ENCODE data around the gene EPAS1.

Gene EPAS1

DNA sequence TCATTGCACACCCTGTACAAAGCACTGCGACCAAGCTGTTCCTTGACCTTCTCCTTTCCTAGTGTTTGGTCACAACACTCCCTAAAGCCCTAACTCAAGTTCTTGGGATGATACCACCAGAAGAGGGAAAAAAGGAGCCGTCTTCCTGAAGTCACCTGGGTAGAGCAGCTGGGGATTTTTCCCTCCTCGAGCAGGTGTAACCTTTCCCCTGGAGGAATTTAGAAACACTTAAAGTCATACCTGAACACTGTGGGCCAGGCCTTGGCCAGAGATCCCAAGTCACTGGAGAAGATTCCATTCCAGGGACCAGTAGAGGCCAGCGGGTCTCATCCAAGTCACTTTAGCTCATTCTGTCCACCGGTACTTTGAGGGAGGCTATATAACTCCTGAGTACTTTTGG, 13.2 kb downstream of the EPAS1 start:
- no peak overlapping the region for H3K4me3 ChIP-seq (replicated peaks; ENCODE audit: insufficient read depth, low read length)
- no peak for DNase-seq (ENCODE audit: low read depth in 1 of 2, low spot score in 1 of 2)
- no peak for TF ChIP-seq GABPA (IDR thresholded peaks at IDR 0.05; ENCODE audit: low read depth)
- TF ChIP-seq, protein P1, sequence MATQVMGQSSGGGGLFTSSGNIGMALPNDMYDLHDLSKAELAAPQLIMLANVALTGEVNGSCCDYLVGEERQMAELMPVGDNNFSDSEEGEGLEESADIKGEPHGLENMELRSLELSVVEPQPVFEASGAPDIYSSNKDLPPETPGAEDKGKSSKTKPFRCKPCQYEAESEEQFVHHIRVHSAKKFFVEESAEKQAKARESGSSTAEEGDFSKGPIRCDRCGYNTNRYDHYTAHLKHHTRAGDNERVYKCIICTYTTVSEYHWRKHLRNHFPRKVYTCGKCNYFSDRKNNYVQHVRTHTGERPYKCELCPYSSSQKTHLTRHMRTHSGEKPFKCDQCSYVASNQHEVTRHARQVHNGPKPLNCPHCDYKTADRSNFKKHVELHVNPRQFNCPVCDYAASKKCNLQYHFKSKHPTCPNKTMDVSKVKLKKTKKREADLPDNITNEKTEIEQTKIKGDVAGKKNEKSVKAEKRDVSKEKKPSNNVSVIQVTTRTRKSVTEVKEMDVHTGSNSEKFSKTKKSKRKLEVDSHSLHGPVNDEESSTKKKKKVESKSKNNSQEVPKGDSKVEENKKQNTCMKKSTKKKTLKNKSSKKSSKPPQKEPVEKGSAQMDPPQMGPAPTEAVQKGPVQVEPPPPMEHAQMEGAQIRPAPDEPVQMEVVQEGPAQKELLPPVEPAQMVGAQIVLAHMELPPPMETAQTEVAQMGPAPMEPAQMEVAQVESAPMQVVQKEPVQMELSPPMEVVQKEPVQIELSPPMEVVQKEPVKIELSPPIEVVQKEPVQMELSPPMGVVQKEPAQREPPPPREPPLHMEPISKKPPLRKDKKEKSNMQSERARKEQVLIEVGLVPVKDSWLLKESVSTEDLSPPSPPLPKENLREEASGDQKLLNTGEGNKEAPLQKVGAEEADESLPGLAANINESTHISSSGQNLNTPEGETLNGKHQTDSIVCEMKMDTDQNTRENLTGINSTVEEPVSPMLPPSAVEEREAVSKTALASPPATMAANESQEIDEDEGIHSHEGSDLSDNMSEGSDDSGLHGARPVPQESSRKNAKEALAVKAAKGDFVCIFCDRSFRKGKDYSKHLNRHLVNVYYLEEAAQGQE (IDR thresholded peaks at IDR 0.05; ENCODE audit: insufficient replicate concordance, low read depth): no peak
- TF ChIP-seq SPI1 (IDR thresholded peaks at IDR 0.05; ENCODE audit: borderline replicate concordance, low read depth): no peak
- TF ChIP-seq, protein P2, sequence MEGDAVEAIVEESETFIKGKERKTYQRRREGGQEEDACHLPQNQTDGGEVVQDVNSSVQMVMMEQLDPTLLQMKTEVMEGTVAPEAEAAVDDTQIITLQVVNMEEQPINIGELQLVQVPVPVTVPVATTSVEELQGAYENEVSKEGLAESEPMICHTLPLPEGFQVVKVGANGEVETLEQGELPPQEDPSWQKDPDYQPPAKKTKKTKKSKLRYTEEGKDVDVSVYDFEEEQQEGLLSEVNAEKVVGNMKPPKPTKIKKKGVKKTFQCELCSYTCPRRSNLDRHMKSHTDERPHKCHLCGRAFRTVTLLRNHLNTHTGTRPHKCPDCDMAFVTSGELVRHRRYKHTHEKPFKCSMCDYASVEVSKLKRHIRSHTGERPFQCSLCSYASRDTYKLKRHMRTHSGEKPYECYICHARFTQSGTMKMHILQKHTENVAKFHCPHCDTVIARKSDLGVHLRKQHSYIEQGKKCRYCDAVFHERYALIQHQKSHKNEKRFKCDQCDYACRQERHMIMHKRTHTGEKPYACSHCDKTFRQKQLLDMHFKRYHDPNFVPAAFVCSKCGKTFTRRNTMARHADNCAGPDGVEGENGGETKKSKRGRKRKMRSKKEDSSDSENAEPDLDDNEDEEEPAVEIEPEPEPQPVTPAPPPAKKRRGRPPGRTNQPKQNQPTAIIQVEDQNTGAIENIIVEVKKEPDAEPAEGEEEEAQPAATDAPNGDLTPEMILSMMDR (IDR thresholded peaks at IDR 0.05; ENCODE audit: insufficient read depth, low read length): no peak
- no peak for TF ChIP-seq POLR2AphosphoS5 (IDR thresholded peaks at IDR 0.05; ENCODE audit: low read depth)
- no peak overlapping the region for H3K27ac ChIP-seq (replicated peaks)
- no peaks in the 10 kb centered on the region for H3K27me3 ChIP-seq (ENCODE audit: insufficient read depth, poor library complexity, severe bottlenecking)

DNA sequence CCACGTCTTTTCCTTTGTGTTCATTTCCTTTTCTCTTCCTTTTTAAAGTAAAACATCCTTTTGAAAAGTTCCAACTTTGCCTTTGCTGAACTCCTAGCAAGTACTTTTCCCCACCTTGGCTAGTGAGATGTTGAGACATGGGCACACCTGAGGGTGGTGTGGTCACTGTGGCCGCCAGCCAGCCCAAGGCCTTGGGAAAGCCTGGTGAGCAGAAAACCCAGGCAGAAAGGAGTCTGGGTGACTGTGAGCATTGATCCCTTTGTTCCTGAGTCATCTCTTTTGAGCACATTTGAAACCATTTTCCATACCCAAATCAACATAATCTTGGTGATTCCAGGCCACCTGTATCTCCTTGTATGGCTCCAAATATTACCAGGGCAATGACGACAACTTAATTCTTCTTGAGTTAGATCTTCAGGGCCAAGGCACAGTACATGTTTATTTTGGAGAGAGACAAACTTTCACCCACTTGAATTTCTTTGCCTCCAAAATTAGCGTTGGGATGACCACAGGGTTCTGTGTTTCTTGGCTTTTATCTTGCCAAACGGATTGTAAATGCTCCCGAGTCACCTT, 14.5 kb downstream of the EPAS1 start:
- no peak for TF ChIP-seq POLR2AphosphoS5 (IDR thresholded peaks at IDR 0.05; ENCODE audit: low read depth)
- TF ChIP-seq, protein P1 (IDR thresholded peaks at IDR 0.05; ENCODE audit: insufficient replicate concordance, low read depth): no peak
- Histone ChIP-seq H3K27ac (replicated peaks) (no peak overlapping the region), H3K27me3 (ENCODE audit: insufficient read depth, poor library complexity, severe bottlenecking) (no peaks in the 10 kb centered on the region), H3K4me3 (replicated peaks; ENCODE audit: insufficient read depth, low read length) (no peak overlapping the region)
- no peak for DNase-seq (ENCODE audit: low read depth in 1 of 2, low spot score in 1 of 2)

DNA sequence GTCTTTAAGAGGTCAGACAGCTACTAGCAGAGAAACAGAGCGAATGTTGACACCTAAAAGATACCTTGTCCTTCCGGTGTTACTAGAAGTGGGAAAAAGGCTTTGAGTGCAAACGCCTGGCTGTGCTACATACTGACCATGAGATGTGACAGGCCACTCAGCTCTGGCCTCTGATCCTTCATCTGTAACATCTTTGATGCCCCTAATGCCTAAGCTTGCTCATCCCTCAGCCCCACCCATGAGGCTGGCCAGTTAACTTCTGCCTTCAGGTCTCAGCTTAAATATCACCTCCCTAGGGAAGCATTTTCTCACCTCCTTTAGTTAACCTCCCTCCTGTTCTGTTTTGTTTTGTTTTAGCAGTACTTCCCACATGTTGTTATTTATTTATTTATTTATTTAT, 15.9 kb downstream of the EPAS1 start:
- Histone ChIP-seq H3K27me3 (ENCODE audit: insufficient read depth, poor library complexity, severe bottlenecking) (no peaks in the 10 kb centered on the region), H3K27ac (replicated peaks) (no peak overlapping the region), H3K4me3 (replicated peaks; ENCODE audit: insufficient read depth, low read length) (no peak overlapping the region)
- no peak for TF ChIP-seq POLR2AphosphoS5 (IDR thresholded peaks at IDR 0.05; ENCODE audit: low read depth)
- TF ChIP-seq, protein P1 (IDR thresholded peaks at IDR 0.05; ENCODE audit: insufficient replicate concordance, low read depth): no peak
- TF ChIP-seq, protein P2 (IDR thresholded peaks at IDR 0.05; ENCODE audit: insufficient read depth, low read length): no peak
- no peak for TF ChIP-seq GABPA (IDR thresholded peaks at IDR 0.05; ENCODE audit: low read depth)
- TF ChIP-seq SPI1 (IDR thresholded peaks at IDR 0.05; ENCODE audit: borderline replicate concordance, low read depth): no peak
- no peak for DNase-seq (ENCODE audit: low read depth in 1 of 2, low spot score in 1 of 2)

Measured in HL-60 (cell line).